ENCODE data around the gene TPSB2. TPM values are rescaled to one million over a fixed set of nuclear protein-coding genes. Genes with fewer than 3 reads are reported as not detected.
A peak's percentile ranks its signal among the peaks of the same experiment; 100 is the strongest.

TPSB2 gene
- total RNA-seq, 1 experiment from 2014 or later: not detected

GRCh38 chr16:1182316-1182671 is 47.7 kb downstream of the TPSB2 start:
- POLR2A ChIA-PET (ENCODE audit: unreplicated experiment): interaction anchor here (0.6 kb wide), 1 partner anchor 12 kb away, joined by 4 read pairs; no protein-coding TSS in a partner anchor
- Histone ChIP-seq H3K4me3 (ENCODE audit: low read length) (peak overlapping the region; percentile 32; the same call in 1 of the 2 replicates), H3K4me1 (ENCODE audit: insufficient read depth, low read length) (peaks cover 10% of the 10 kb centered on the region), H3K36me3 (ENCODE audit: low read depth, low read length) (no peaks in the 10 kb centered on the region), H4K20me1 (ENCODE audit: low read length) (no peaks in the 10 kb centered on the region), H3K9me2 (replicated peaks; ENCODE audit: low read length) (no peaks in the 10 kb centered on the region), H3K27ac (ENCODE audit: low read length) (no peak overlapping the region), H3K27me3 (ENCODE audit: low read length) (no peaks in the 10 kb centered on the region), H3K79me2 (ENCODE audit: low read length) (no peaks in the 10 kb centered on the region), H3K9me3 (ENCODE audit: low read length) (no peaks in the 10 kb centered on the region), H2AFZ (ENCODE audit: low read length) (peak overlapping the region; percentile 59; the same call in 1 of the 2 replicates), H3F3A (ENCODE audit: low read length, unreplicated experiment) (no peaks in the 10 kb centered on the region), H3K9ac (ENCODE audit: low read length) (no peak overlapping the region), H3K4me2 (ENCODE audit: low read length) (peak overlapping the region; percentile 78)
- ATAC-seq (peak; percentile 77), DNase-seq (peak; percentile 25)
- TF ChIP-seq EZH2 (IDR thresholded peaks at IDR 0.05; ENCODE audit: low read length, unreplicated experiment): no peak
- no peak for TF ChIP-seq CTCF (conservative IDR thresholded peaks at IDR 0.05; ENCODE audit: low read depth, low read length)
- TF ChIP-seq EZH2phosphoT487 (IDR thresholded peaks at IDR 0.05; ENCODE audit: borderline replicate concordance, low read length): no peak
- no TSS peak for BruUV-seq (replicated peaks)
- CTCF ChIA-PET: no interaction called here
- intact Hi-C loops (cut with micrococcal nuclease): no loop called here

GRCh38 chr16:1181404-1182315 is 48.3 kb downstream of the TPSB2 start:
- BruUV-seq (replicated peaks): no TSS peak

More at GRCh38 chr16:1181404-1182315, 48.3 kb downstream of the TPSB2 start:
- Histone ChIP-seq H4K20me1 (ENCODE audit: low read length) (no peaks in the 10 kb centered on the region), H2AFZ (ENCODE audit: low read length) (peak overlapping the region; percentile 59; the same call in 1 of the 2 replicates), H3K9me2 (replicated peaks; ENCODE audit: low read length) (no peaks in the 10 kb centered on the region), H3F3A (ENCODE audit: low read length, unreplicated experiment) (no peaks in the 10 kb centered on the region), H3K4me2 (ENCODE audit: low read length) (peak overlapping the region; percentile 78), H3K9ac (ENCODE audit: low read length) (no peak overlapping the region), H3K27me3 (ENCODE audit: low read length) (no peaks in the 10 kb centered on the region), H3K27ac (ENCODE audit: low read length) (no peak overlapping the region), H3K79me2 (ENCODE audit: low read length) (no peaks in the 10 kb centered on the region), H3K36me3 (ENCODE audit: low read depth, low read length) (no peaks in the 10 kb centered on the region), H3K9me3 (ENCODE audit: low read length) (no peaks in the 10 kb centered on the region), H3K4me1 (ENCODE audit: insufficient read depth, low read length) (peaks cover 10% of the 10 kb centered on the region), H3K4me3 (ENCODE audit: low read length) (peak overlapping the region; percentile 32; the same call in 1 of the 2 replicates)
- intact Hi-C loops (cut with micrococcal nuclease): no loop called here
- TF ChIP-seq EZH2phosphoT487 (IDR thresholded peaks at IDR 0.05; ENCODE audit: borderline replicate concordance, low read length) (no peak), CTCF (conservative IDR thresholded peaks at IDR 0.05; ENCODE audit: low read depth, low read length) (peak; percentile 39; the same call in 1 of the 2 replicates)
- ATAC-seq: no peak
- CTCF ChIA-PET: no interaction called here
- POLR2A ChIA-PET (ENCODE audit: unreplicated experiment): interaction anchor here (0.6 kb wide), 1 partner anchor 13 kb away, joined by 4 read pairs; no protein-coding TSS in a partner anchor
- DNase-seq: no peak
